Activated naive CD8-positive, alpha-beta T cell treated with anti-CD3 and anti-CD28 coated beads for 36 hours (primary cell): Measurements from ENCODE around the gene GRHL1. TPM values are rescaled to one million over a fixed set of nuclear protein-coding genes. Genes with fewer than 3 reads are reported as not detected.
"Not testable (repeated sequence)": the region's sequence is repeated elsewhere in the genome, so short reads cannot be mapped to it uniquely, and the experiment has no call there.

Source experiments
- DNase-seq: peaks from one replicate; pipeline ENCODE4 v3.0.0; 2021
- H3K27ac Mint-ChIP-seq: one replicate; pipeline ENCODE4 v1.8.0; 2022; ENCODE audit warnings: mild to moderate bottlenecking, moderate library complexity, mixed read lengths
- H3K27me3 Mint-ChIP-seq: one replicate; pipeline ENCODE4 v1.8.0; 2022; ENCODE audit warnings: mild to moderate bottlenecking, mixed read lengths
- H3K36me3 Mint-ChIP-seq: one replicate; pipeline ENCODE4 v1.8.0; 2021; ENCODE audit warnings: mild to moderate bottlenecking, mixed read lengths
- H3K4me1 Mint-ChIP-seq: one replicate; pipeline ENCODE4 v1.8.0; 2021; ENCODE audit warnings: mixed read lengths
- H3K4me3 Mint-ChIP-seq: one replicate; pipeline ENCODE4 v1.8.0; 2022; ENCODE audit warnings: mild to moderate bottlenecking, moderate library complexity, mixed read lengths
- H3K9me3 Mint-ChIP-seq: one replicate; pipeline ENCODE4 v1.8.0; 2022; ENCODE audit warnings: mixed read lengths
- total RNA-seq, 2 experiments: library from RNA; stranded (reverse); gene quantifications; one replicate each; pipeline ENCODE4 v1.2.3, GENCODE V29; 2021

The GRHL1 gene
- total RNA-seq, 2 experiments from 2014 or later = 0.49 to 0.76 TPM

DNA sequence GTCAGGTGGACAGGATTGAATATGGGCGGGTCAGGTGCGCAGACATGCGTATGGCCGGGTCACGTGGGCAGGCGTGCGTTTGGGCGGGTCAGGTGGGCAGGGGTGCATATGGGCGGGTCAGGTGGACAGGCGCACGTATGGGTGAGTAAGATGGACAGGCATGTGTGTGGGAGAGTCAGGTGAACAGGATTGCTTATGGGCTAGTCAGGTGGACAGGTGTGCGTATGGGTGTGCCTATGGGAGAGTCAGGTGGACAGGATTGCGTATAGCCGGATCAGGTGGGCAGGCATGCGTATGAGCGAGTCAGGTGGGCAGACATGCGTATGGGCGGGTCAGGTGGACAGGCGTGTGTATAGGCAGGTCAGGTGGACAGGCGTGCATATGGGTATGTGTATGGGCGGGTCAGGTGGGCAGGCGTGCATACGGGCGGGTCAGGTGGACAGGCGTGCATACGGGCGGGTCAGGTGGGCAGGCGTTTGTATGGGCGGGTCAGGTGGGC lies 61.5 kb downstream of the GRHL1 start:
- Mint-ChIP-seq H3K4me1 (no peaks in the 10 kb centered on the region), H3K9me3 (peaks cover 7% of the 10 kb centered on the region), H3K27ac (no peak overlapping the region), H3K27me3 (no peaks in the 10 kb centered on the region), H3K4me3 (no peak overlapping the region), H3K36me3 (no peaks in the 10 kb centered on the region)
- no peak for DNase-seq

DNA sequence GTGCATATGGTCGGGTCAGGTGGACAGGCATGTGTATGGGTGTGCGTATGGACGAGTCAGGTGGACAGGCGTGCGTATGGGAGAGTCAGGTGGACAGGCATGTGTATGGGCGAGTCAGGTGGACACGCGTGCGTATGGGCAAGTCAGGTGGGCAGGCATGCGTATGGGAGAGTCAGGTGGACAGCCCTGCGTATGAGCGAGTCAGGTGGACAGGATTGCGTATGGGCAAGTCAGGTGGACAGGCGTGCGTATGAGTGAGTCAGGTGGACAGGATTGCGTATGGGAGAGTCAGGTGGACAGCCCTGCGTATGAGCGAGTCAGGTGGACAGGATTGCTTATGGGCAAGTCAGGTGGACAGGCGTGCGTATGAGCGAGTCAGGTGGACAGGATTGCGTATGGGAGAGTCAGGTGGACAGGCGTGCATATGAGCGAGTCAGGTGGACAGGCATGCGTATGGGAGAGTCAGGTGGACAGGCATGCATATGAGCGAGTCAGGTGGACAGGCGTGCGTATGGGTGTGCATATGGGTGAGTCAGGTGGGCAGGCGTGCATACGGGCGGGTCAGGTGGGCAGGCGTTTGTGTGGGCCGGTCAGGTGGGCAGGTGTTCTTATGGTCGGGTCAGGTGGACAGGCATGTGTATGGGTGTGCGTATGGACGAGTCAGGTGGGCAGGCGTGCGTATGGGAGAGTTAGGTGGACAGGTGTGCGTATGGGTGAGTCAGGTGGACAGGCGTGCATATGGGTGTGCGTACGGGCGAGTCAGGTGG lies 62.3 kb downstream of the GRHL1 start:
- H3K4me3 Mint-ChIP-seq, H3K27ac Mint-ChIP-seq, H3K9me3 Mint-ChIP-seq, H3K36me3 Mint-ChIP-seq, H3K27me3 Mint-ChIP-seq, H3K4me1 Mint-ChIP-seq, DNase-seq: not testable (repeated sequence)

DNA sequence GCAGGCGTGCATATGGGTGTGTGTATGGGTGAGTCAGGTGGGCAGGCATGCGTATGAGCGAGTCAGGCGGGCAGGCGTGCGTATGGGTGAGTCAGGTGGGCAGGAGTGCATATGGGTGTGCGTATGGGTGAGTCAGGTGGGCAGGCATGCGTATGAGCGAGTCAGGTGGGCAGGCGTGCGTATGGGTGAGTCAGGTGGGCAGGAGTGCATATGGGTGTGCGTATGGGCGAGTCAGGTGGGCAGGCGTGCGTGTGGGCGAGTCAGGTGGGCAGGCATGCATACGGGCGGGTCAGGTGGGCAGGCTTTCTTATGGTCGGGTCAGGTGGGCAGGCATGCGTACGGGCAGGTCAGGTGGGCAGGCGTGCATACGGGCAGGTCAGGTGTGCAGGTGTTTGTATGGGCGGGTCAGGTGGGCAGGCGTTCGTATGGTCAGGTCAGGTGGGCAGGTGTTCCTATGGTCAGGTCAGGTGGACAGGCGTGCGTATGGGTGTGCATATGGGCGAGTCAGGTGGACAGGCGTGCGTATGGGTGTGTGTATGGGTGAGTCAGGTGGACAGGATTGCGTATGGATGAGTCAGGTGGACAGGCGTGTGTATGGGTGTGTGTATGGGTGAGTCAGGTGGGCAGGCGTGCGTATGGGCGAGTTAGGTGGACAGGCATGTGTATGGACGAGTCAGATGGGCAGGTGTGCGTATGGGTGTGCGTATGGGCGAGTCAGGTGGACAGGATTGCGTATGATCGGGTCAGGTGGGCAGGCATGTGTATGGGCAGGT lies 63.1 kb downstream of the GRHL1 start:
- H3K27ac Mint-ChIP-seq = no peak overlapping the region
- no peaks in the 10 kb centered on the region for H3K27me3 Mint-ChIP-seq
- no peaks in the 10 kb centered on the region for H3K4me1 Mint-ChIP-seq
- no peak overlapping the region for H3K4me3 Mint-ChIP-seq
- no peak for DNase-seq
- H3K36me3 Mint-ChIP-seq = no peaks in the 10 kb centered on the region
- peaks cover 7% of the 10 kb centered on the region for H3K9me3 Mint-ChIP-seq

DNA sequence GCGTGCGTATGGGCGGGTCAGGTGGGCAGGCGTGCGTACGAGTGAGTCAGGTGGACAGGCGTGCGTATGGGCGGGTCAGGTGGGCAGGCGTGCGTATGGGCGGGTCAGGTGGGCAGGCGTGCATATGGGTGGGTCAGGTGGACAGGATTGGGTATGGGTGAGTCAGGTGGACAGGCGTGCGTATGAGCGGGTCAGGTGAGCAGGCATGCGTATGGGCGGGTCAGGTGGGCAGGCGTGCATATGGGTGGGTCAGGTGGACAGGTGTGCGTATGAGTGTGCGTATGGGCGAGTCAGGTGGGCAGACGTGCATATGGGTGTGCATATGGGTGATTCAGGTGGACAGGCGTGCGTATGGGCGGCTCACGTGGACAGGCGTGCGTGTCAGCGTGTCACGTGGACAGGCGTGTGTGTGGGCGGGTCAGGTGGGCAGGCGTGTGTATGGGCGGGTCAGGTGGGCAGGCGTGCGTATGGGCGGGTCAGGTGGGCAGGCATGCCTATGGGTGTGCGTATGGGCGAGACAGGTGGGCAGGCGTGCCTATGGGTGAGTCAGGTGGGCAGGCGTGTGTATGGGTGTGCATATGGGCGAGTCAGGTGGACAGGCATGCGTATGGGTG lies 64.0 kb downstream of the GRHL1 start:
- not testable (repeated sequence) for H3K27me3 Mint-ChIP-seq, H3K4me3 Mint-ChIP-seq, H3K36me3 Mint-ChIP-seq, H3K4me1 Mint-ChIP-seq, H3K9me3 Mint-ChIP-seq, H3K27ac Mint-ChIP-seq, DNase-seq

DNA sequence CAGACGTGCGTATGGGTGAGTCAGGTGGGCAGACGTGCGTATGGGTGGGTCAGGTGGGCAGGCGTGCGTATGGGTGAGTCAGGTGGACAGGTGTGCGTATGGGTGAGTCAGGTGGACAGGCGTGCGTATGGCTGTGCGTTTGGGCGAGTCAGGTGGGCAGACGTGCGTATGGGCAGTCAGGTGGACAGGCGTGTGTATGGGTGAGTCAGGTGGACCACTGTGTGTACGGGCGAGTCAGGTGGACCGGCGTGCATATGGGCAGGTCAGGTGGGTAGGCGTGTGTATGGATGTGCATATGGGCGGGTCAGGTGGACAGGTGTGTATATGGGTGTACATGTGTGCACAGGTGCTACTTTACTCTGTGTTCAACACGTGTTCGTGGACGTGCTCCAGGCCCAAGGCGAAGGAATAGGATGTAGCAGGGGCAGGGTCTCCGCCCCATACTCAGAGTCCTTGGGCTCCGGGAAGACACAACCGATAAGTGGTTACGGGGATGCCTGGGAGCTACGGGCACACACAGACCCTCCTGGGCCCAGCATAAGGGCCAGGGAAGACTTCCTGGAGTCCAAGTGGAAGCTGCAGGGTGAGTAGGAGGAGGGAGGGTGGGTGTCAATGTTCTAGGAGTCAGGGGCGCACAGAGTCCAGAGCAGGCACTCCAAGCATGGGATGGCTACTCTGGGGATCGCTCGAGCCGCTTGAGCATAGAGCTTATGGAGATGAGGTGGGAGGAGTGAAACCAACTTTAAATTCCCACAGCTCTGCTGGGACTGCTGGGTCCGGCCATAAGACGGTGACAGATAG lies 64.7 kb downstream of the GRHL1 start:
- H3K27ac Mint-ChIP-seq = no peak overlapping the region
- H3K27me3 Mint-ChIP-seq = no peaks in the 10 kb centered on the region
- DNase-seq = no peak
- H3K36me3 Mint-ChIP-seq = no peaks in the 10 kb centered on the region
- no peak overlapping the region for H3K4me3 Mint-ChIP-seq
- H3K4me1 Mint-ChIP-seq = no peaks in the 10 kb centered on the region
- peaks cover 7% of the 10 kb centered on the region for H3K9me3 Mint-ChIP-seq

DNA sequence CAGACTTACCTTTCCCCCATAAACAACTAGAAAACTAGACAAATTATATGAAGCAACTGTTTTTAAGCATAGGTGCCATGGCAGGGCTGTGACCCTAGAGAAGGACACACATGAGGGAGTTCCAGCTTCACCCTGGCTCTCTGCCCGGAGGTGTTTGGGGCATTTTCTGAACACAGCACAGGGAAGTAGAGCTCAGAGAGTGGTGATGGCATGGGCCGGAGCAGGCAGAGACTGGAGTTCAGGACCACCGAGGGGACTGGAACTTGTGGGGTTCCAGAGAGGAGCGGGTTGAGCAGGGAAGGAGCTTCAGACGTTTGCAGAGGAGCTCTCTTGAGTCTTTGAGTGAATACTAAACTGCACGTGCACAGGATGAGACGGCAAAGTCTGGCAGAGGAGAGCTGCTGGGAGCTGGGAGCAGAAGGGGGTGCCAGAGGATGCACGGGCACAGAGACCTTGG lies 65.3 kb downstream of the GRHL1 start:
- Mint-ChIP-seq H3K36me3 (no peaks in the 10 kb centered on the region), H3K27me3 (no peaks in the 10 kb centered on the region), H3K27ac (no peak overlapping the region), H3K9me3 (peaks cover 7% of the 10 kb centered on the region), H3K4me3 (no peak overlapping the region), H3K4me1 (no peaks in the 10 kb centered on the region)
- no peak for DNase-seq

DNA sequence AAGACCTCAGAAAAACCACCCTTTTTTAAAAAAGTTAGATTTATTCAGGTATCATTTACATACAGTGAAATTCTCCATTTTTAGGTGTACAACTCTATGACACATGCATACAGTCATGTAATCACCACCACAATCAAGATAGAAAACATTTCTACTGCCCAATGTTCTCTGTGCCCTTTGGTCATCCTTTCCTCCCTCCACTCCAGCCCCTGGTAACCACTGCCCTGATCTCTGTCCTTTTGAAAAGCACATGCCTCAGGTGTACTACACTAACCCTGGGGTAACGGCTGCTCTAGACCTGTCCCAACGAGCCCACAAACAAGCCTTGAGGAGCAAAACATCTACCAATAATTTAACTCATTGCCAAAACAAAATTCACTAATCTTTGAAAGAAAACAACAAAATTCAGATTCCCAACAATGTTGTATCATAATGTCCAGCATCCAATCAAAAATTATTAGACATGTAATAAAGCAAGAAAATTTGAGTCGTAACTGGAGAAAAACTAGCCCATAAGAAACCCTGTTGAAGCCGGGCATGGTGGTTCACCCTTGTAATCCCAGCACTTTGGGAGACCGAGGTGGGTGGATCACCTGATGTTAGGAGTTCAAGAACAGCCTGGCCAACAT lies 65.9 kb downstream of the GRHL1 start:
- Mint-ChIP-seq H3K36me3 (no peaks in the 10 kb centered on the region), H3K27me3 (no peaks in the 10 kb centered on the region), H3K4me3 (no peak overlapping the region), H3K9me3 (peaks cover 7% of the 10 kb centered on the region), H3K27ac (no peak overlapping the region), H3K4me1 (no peaks in the 10 kb centered on the region)
- no peak for DNase-seq

DNA sequence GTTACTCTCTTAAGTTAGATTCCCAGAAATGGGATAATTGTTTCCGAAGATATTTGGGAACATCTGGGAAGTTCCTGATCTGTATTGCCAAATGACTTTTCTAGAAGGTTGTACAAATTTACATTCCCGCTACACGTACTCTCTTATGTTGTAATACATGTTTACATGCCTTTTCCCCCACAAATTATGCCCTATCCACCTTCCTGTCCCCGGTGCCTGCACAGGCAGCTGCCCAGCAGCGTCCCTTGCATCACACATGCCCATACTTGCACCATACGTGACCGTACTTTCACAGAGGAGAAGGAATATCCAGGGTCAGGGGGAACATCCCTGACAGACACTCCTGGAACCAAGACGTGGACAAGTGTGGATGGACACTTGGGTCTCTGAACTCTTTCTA lies 67.7 kb downstream of the GRHL1 start:
- Mint-ChIP-seq H3K9me3 (peaks cover 7% of the 10 kb centered on the region), H3K27me3 (no peaks in the 10 kb centered on the region), H3K27ac (no peak overlapping the region), H3K4me3 (no peak overlapping the region), H3K4me1 (no peaks in the 10 kb centered on the region), H3K36me3 (no peaks in the 10 kb centered on the region)
- DNase-seq = no peak

DNA sequence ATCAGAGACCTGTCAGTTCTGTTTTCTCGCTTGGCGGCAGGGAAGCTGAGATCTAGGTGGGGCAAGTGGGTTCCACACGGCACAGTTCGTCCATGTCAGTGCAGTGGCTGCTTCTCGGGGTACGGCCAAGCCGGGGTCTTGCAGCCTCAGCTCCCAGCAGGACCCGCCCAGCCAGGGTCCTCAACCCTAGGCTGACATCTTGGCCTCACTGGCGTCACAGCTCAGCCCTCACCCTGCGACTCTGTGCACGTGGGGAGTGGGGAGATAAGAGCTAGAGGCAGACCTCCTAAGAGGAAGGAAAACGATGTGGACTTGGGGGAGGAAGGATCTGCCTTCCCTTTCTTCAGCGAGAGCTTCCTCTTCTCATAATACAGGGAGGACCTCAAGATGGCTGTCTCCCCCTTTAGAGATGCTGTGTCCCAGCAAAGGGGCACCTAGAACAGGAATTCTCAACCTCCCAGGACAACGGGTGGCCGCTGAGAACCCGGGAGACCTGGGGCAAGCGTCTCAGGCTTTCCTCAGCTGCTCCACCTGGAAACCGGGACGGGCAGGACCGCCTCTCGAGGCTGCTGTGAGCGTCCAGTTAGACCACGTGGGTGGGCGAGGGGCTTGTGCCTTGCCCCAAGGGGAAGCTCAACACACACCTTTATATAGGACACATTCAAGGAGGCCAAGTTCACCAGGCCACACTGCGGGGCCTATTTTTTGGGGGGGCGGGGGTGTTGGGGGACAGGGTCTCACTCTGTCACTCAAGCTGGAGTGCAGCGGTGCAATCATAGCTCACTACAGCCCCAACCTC lies 68.3 kb downstream of the GRHL1 start:
- Mint-ChIP-seq H3K4me3 (no peak overlapping the region), H3K27ac (no peak overlapping the region), H3K27me3 (no peaks in the 10 kb centered on the region), H3K4me1 (no peaks in the 10 kb centered on the region), H3K9me3 (peaks cover 7% of the 10 kb centered on the region), H3K36me3 (no peaks in the 10 kb centered on the region)
- DNase-seq = no peak

DNA sequence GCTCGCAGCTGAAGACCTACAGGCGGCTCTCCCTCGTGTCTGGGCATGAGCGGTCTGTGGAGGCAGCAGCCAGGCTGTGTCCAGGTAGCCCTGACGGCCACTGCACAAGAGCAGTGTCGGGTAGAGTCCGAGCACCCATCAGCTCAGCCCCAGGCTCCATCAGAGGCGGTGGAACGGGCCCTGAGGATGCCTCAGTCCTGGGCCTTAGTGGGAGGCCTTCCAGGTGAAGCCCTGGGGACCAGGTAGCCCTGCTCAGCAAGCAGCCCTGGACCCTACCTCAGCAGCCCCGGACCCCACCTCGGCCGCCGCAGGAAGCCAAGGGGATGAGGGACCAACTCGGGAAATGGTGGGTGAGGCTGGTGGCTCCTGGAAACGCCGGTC lies 70.5 kb downstream of the GRHL1 start:
- H3K9me3 Mint-ChIP-seq = peaks cover 3% of the 10 kb centered on the region
- no peak overlapping the region for H3K27ac Mint-ChIP-seq
- no peaks in the 10 kb centered on the region for H3K4me1 Mint-ChIP-seq
- no peaks in the 10 kb centered on the region for H3K36me3 Mint-ChIP-seq
- no peaks in the 10 kb centered on the region for H3K27me3 Mint-ChIP-seq
- DNase-seq = no peak
- H3K4me3 Mint-ChIP-seq = no peak overlapping the region

DNA sequence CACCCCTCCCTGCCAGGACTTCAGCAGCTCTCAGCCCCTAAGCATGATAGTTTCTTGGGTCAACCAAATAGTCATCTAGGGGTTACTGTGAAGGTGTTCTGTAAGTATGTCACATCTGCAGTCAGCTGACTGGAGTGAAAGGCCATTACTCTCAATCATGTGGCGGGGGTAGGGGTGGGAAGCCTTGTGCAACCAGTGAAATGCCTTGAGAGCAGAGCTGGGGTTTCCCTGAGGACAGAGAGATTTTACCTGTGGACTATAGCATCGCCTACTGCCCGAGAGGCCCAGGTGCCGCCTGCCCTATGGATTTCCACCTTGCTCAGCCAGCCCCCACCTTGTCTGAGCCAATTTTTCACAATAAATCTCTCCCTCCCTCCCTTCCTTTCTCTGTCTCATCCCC lies 71.0 kb downstream of the GRHL1 start:
- no peak for DNase-seq
- Mint-ChIP-seq H3K4me3 (no peak overlapping the region), H3K27me3 (no peaks in the 10 kb centered on the region), H3K27ac (no peak overlapping the region), H3K36me3 (no peaks in the 10 kb centered on the region), H3K4me1 (no peaks in the 10 kb centered on the region), H3K9me3 (peaks cover under 1% of the 10 kb centered on the region)

DNA sequence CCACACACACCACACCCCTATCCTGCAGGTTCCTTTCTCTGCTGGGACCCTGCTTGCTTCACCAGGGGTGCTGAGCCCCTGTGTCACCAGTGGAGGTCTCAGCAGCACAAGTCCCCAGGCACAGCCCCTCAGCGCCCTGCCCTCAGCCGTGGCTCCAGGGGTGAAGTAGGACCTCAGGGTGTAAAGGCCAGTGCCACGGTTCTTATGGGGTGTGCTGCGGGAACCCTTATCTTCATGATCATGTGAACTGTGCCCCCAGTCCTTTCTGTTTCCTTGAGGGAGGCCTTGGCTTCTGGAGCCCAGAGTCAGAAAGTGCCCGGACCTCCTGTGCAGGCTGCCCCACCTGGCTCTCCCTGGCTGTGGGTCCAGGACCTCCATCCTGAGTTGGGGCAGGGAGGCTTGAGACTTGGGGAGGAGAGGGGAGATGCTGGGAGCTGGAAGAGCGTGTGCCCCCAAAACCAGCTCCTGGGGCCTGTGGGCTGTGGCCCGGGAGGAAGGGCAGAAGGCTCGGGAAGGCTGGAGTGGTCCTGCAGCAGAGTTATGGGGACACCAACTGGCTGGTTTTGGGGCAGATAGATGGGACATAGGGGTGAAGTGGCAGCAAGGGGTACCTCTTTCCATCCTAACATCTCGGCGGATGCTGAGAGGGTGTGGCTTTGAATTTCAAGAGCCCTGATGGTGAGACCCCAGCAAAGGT lies 71.6 kb downstream of the GRHL1 start:
- Mint-ChIP-seq H3K27me3 (no peaks in the 10 kb centered on the region), H3K9me3 (no peaks in the 10 kb centered on the region), H3K4me3 (no peak overlapping the region), H3K4me1 (no peaks in the 10 kb centered on the region), H3K36me3 (no peaks in the 10 kb centered on the region), H3K27ac (no peak overlapping the region)
- no peak for DNase-seq

DNA sequence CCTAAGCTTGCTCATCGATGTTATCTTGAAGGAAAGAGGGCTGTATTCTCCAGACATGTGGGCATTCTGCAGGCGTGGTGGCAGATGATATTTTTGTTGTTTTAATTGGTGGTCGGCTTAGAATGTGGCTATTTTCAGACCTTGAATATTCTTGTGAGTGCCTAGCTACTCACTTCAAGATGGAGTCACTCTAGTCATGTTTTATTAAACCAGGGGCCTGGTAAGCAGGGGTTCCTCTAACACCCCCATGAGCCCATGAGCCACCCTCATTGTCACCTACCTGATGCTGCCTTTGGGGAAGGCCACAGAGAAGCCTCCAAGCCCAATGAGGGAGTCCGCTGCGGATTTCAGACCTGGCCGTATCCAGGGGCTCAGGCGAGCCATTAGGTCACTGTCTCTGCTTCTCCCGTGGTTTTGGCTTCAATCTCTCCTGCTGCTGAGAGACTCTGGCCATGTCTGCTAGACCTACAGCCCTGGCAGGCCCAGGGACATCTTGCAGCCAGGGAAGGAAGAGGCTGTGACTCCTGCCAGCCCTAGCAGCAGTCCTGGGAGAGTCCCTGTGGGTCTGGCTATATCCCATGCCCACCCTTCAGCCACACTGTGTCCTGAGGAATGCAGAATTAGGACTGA lies 75.6 kb downstream of the GRHL1 start:
- no peak for DNase-seq
- H3K27me3 Mint-ChIP-seq = no peaks in the 10 kb centered on the region
- no peak overlapping the region for H3K4me3 Mint-ChIP-seq
- H3K9me3 Mint-ChIP-seq = no peaks in the 10 kb centered on the region
- H3K27ac Mint-ChIP-seq = no peak overlapping the region
- H3K4me1 Mint-ChIP-seq = peaks cover 15% of the 10 kb centered on the region
- H3K36me3 Mint-ChIP-seq = no peaks in the 10 kb centered on the region
